EH (cell line): ENCODE measurements around the gene LINGO4.
A peak's percentile ranks its signal among the peaks of the same experiment; 100 is the strongest.

Experiments
- DNase-seq: peaks from one replicate; pipeline ENCODE4 v3.0.0-alpha.2; 2015; ENCODE audit warnings: low read depth

The LINGO4 gene

GRCh38 chr1:151833172-151833900 is 28.1 kb upstream of the LINGO4 start:
- no peak for DNase-seq

GRCh38 chr1:151832318-151832980 is 27.2 kb upstream of the LINGO4 start:
- peak; percentile 23 for DNase-seq

- DNase-seq: no peak
Measured at GRCh38 chr1:151831605-151832004, 26.4 kb upstream of the LINGO4 start, which contains the start of gene RORC. RORC (minus strand) TSS chr1:151831802; CDS start chr1:151831764, 38 bp downstream.

- DNase-seq: no peak
Measured at GRCh38 chr1:151831256-151831591, 26.0 kb upstream of the LINGO4 start.

- no peak for DNase-seq
Measured at GRCh38 chr1:151830055-151830454, 24.8 kb upstream of the LINGO4 start.

GRCh38 chr1:151829352-151830046 is 24.3 kb upstream of the LINGO4 start:
- DNase-seq: no peak

GRCh38 chr1:151828921-151829320 is 23.7 kb upstream of the LINGO4 start:
- DNase-seq: peak; percentile 55

GRCh38 chr1:151827853-151828252 is 22.6 kb upstream of the LINGO4 start:
- DNase-seq: no peak

GRCh38 chr1:151825751-151826660 is 20.8 kb upstream of the LINGO4 start:
- no peak for DNase-seq

- no peak for DNase-seq
Measured at GRCh38 chr1:151825204-151825603, 20.0 kb upstream of the LINGO4 start.

- DNase-seq: no peak
Measured at GRCh38 chr1:151823175-151823574, 18.0 kb upstream of the LINGO4 start.

GRCh38 chr1:151822404-151822803 is 17.2 kb upstream of the LINGO4 start:
- DNase-seq: no peak

GRCh38 chr1:151820940-151821339 is 15.7 kb upstream of the LINGO4 start:
- no peak for DNase-seq

- DNase-seq: no peak
Measured at GRCh38 chr1:151819976-151820623, 14.9 kb upstream of the LINGO4 start.

GRCh38 chr1:151819227-151819835 is 14.1 kb upstream of the LINGO4 start:
- DNase-seq: no peak

GRCh38 chr1:151817353-151817730 is 12.1 kb upstream of the LINGO4 start:
- no peak for DNase-seq

GRCh38 chr1:151816548-151817352 is 11.5 kb upstream of the LINGO4 start:
- DNase-seq: no peak

GRCh38 chr1:151815716-151816327 is 10.6 kb upstream of the LINGO4 start:
- no peak for DNase-seq

GRCh38 chr1:151814971-151815545 is 9.8 kb upstream of the LINGO4 start:
- no peak for DNase-seq
